Muscle layer of duodenum (tissue), 2 donors: ENCODE data around the gene SMIM38.
A peak's percentile ranks its signal among the peaks of the same experiment; 100 is the strongest.

ENCODE experiments used
- H3K27ac ChIP-seq: one replicate; pipeline ENCODE4 v1.7.0; 2013; ENCODE audit warnings: mild to moderate bottlenecking, low read length
- H3K27me3 ChIP-seq: one replicate; pipeline ENCODE4 v1.7.0; 2013; ENCODE audit warnings: low read depth, mild to moderate bottlenecking, control low read depth, low read length
- H3K36me3 ChIP-seq, 2 donors: one replicate each; pipeline ENCODE4 v1.7.0; 2013; ENCODE audit warnings: low read length in 2 of 2, control low read depth in 1 of 2, mild to moderate bottlenecking in 1 of 2; ENCODE audit not compliant: insufficient read depth in 2 of 2, control insufficient read depth in 1 of 2
- H3K4me1 ChIP-seq, 2 donors: one replicate each; pipeline ENCODE4 v1.7.0; 2013; ENCODE audit warnings: low read length in 2 of 2, mild to moderate bottlenecking in 2 of 2, control low read depth in 1 of 2, moderate library complexity in 1 of 2; ENCODE audit not compliant: insufficient read depth in 2 of 2, control insufficient read depth in 1 of 2
- H3K4me3 ChIP-seq, 2 donors: one replicate each; pipeline ENCODE4 v1.7.0; 2013; ENCODE audit warnings: low read length in 2 of 2, low read depth in 1 of 2, mild to moderate bottlenecking in 1 of 2
- H3K9me3 ChIP-seq, 2 donors: one replicate each; pipeline ENCODE4 v1.7.0; 2013; ENCODE audit warnings: low read length in 2 of 2, control low read depth in 1 of 2, mild to moderate bottlenecking in 1 of 2; ENCODE audit not compliant: control insufficient read depth in 1 of 2
- donor health status: healthy.

Gene SMIM38

GRCh38 chr11:69114362-69114761 is 41.4 kb upstream of the SMIM38 start:
- H3K9me3 ChIP-seq: no peaks in the 10 kb centered on the region
- no peaks in the 10 kb centered on the region for H3K36me3 ChIP-seq
- no peak overlapping the region for H3K27ac ChIP-seq
- H3K4me1 ChIP-seq: no peaks in the 10 kb centered on the region
- no peak overlapping the region for H3K4me3 ChIP-seq
- H3K27me3 ChIP-seq: no peaks in the 10 kb centered on the region

GRCh38 chr11:69114811-69115523 is 40.8 kb upstream of the SMIM38 start:
- no peaks in the 10 kb centered on the region for H3K4me1 ChIP-seq
- H3K36me3 ChIP-seq: no peaks in the 10 kb centered on the region
- no peaks in the 10 kb centered on the region for H3K9me3 ChIP-seq
- no peak overlapping the region for H3K27ac ChIP-seq
- no peak overlapping the region for H3K4me3 ChIP-seq
- H3K27me3 ChIP-seq: no peaks in the 10 kb centered on the region

GRCh38 chr11:69115586-69116560 is 39.9 kb upstream of the SMIM38 start:
- Histone ChIP-seq H3K27me3 (no peaks in the 10 kb centered on the region), H3K4me3 (no peak overlapping the region), H3K9me3 (no peaks in the 10 kb centered on the region), H3K27ac (no peak overlapping the region), H3K4me1 (no peaks in the 10 kb centered on the region), H3K36me3 (no peaks in the 10 kb centered on the region)

GRCh38 chr11:69116671-69117070 is 39.1 kb upstream of the SMIM38 start:
- Histone ChIP-seq H3K4me1 (no peaks in the 10 kb centered on the region), H3K27me3 (no peaks in the 10 kb centered on the region), H3K4me3 (no peak overlapping the region), H3K9me3 (no peaks in the 10 kb centered on the region), H3K36me3 (no peaks in the 10 kb centered on the region), H3K27ac (no peak overlapping the region)

- H3K27me3 ChIP-seq: no peaks in the 10 kb centered on the region
- H3K36me3 ChIP-seq: no peaks in the 10 kb centered on the region
- H3K4me1 ChIP-seq: peaks cover 6 to 20% of the 10 kb centered on the region in 2 donors
- H3K4me3 ChIP-seq: no peak overlapping the region
- no peak overlapping the region for H3K27ac ChIP-seq
- H3K9me3 ChIP-seq: no peaks in the 10 kb centered on the region
These were observed 36.5 kb upstream of the SMIM38 start for GRCh38 chr11:69119190-69119589.

- H3K4me1 ChIP-seq: peaks cover 6 to 22% of the 10 kb centered on the region in 2 donors
- no peak overlapping the region for H3K4me3 ChIP-seq
- no peaks in the 10 kb centered on the region for H3K27me3 ChIP-seq
- no peaks in the 10 kb centered on the region for H3K9me3 ChIP-seq
- H3K27ac ChIP-seq: no peak overlapping the region
- H3K36me3 ChIP-seq: no peaks in the 10 kb centered on the region
These were observed 35.4 kb upstream of the SMIM38 start for GRCh38 chr11:69120096-69120875.

- Histone ChIP-seq H3K27ac (no peak overlapping the region), H3K4me1 (peaks cover 6 to 22% of the 10 kb centered on the region in 2 donors), H3K9me3 (no peaks in the 10 kb centered on the region), H3K4me3 (no peak overlapping the region), H3K36me3 (no peaks in the 10 kb centered on the region), H3K27me3 (no peaks in the 10 kb centered on the region)
These were observed 34.7 kb upstream of the SMIM38 start for GRCh38 chr11:69121021-69121420.

- Histone ChIP-seq H3K9me3 (no peaks in the 10 kb centered on the region), H3K27me3 (no peaks in the 10 kb centered on the region), H3K4me1 (peaks cover 6 to 27% of the 10 kb centered on the region in 2 donors), H3K4me3 (no peak overlapping the region), H3K36me3 (no peaks in the 10 kb centered on the region), H3K27ac (no peak overlapping the region)
These were observed 34.0 kb upstream of the SMIM38 start for GRCh38 chr11:69121621-69122325.

- Histone ChIP-seq H3K27me3 (no peaks in the 10 kb centered on the region), H3K4me1 (peaks cover 6 to 29% of the 10 kb centered on the region in 2 donors), H3K9me3 (no peaks in the 10 kb centered on the region), H3K4me3 (no peak overlapping the region), H3K36me3 (no peaks in the 10 kb centered on the region), H3K27ac (no peak overlapping the region)
These were observed 33.5 kb upstream of the SMIM38 start for GRCh38 chr11:69122326-69122629.

GRCh38 chr11:69122630-69123431 is 32.9 kb upstream of the SMIM38 start:
- Histone ChIP-seq H3K9me3 (peaks cover 0 to 1% of the 10 kb centered on the region in 2 donors), H3K36me3 (no peaks in the 10 kb centered on the region), H3K27me3 (no peaks in the 10 kb centered on the region), H3K27ac (no peak overlapping the region), H3K4me1 (peaks cover 6 to 29% of the 10 kb centered on the region in 2 donors), H3K4me3 (peak overlapping the region in 1 of 2 donors; percentile 40)
